ENCODE results near the gene F7.
"Not testable (repeated sequence)": the region's sequence is repeated elsewhere in the genome, so short reads cannot be mapped to it uniquely, and the experiment has no call there.

- TF ChIP-seq, protein P1, sequence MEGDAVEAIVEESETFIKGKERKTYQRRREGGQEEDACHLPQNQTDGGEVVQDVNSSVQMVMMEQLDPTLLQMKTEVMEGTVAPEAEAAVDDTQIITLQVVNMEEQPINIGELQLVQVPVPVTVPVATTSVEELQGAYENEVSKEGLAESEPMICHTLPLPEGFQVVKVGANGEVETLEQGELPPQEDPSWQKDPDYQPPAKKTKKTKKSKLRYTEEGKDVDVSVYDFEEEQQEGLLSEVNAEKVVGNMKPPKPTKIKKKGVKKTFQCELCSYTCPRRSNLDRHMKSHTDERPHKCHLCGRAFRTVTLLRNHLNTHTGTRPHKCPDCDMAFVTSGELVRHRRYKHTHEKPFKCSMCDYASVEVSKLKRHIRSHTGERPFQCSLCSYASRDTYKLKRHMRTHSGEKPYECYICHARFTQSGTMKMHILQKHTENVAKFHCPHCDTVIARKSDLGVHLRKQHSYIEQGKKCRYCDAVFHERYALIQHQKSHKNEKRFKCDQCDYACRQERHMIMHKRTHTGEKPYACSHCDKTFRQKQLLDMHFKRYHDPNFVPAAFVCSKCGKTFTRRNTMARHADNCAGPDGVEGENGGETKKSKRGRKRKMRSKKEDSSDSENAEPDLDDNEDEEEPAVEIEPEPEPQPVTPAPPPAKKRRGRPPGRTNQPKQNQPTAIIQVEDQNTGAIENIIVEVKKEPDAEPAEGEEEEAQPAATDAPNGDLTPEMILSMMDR (IDR thresholded peaks at IDR 0.05) = not testable (repeated sequence)
- TF ChIP-seq POLR2AphosphoS5 (IDR thresholded peaks at IDR 0.05) = not testable (repeated sequence)
These were observed 56.4 kb downstream of the F7 start for GRCh38 chr13:113161975-113162374.

All from sigmoid colon (tissue), 4 donors.